ENCODE results near the gene MEIKIN. TPM values are rescaled to one million over a fixed set of nuclear protein-coding genes. Genes with fewer than 3 reads are reported as not detected.

The MEIKIN gene
- total RNA-seq, 4 donors from 2014 or later = not detected

Other genes starting within 250 kb of the MEIKIN start
- 10 to 100 TPM; 36.0 to 42.7 (median 38.5) TPM for gene FNIP1, start 148.6 kb downstream of the MEIKIN start, total RNA-seq
- 1 to 10 TPM in 1 of 4 donors, under 1 TPM in 3; 0.22 to 3.3 (median 0.81) TPM for gene ACSL6, start 66.0 kb upstream of the MEIKIN start, total RNA-seq
- gene IL3, start 115.0 kb upstream of the MEIKIN start, total RNA-seq = not detected
- gene CSF2, start 128.1 kb upstream of the MEIKIN start, total RNA-seq = not detected

All from tibial nerve (tissue), 4 donors.